Nephron (organoid): Measurements from ENCODE around the gene FGF1.

Experiments
- H3K27ac Mint-ChIP-seq, 3 experiments: 2 replicates each; pipeline ENCODE4 v1.8.0; 2020; ENCODE audit warnings: mixed read lengths in 3 of 3, mild to moderate bottlenecking in 2 of 3, moderate library complexity in 1 of 3
- H3K27me3 Mint-ChIP-seq: 2 replicates; pipeline ENCODE4 v1.8.0; 2021; ENCODE audit warnings: low read depth, mild to moderate bottlenecking, moderate library complexity, mixed read lengths
- H3K36me3 Mint-ChIP-seq: 2 replicates; pipeline ENCODE4 v1.8.0; 2020; ENCODE audit warnings: low read depth, mixed read lengths
- H3K4me1 Mint-ChIP-seq: 2 replicates; pipeline ENCODE4 v1.8.0; 2020; ENCODE audit warnings: mixed read lengths
- H3K4me3 Mint-ChIP-seq, 3 experiments: 2 replicates each; pipeline ENCODE4 v1.8.0; 2020; ENCODE audit warnings: mild to moderate bottlenecking in 3 of 3, mixed read lengths in 3 of 3, moderate library complexity in 2 of 3
- H3K9me3 Mint-ChIP-seq: 2 replicates; pipeline ENCODE4 v1.8.0; 2020; ENCODE audit warnings: mixed read lengths
- CTCF ChIP-seq, 3 experiments: fragments of 200-600 bp; sonication (generic); IDR thresholded peaks; one replicate each; pipeline ENCODE4 v1.5.0; 2021; ENCODE audit warnings: antibody characterized with exemption in 3 of 3; ENCODE audit not compliant: unreplicated experiment in 3 of 3

The FGF1 gene

GRCh38 chr5:142640316-142641005 lies 45.4 kb downstream of the FGF1 start:
- TF ChIP-seq CTCF (IDR thresholded peaks at IDR 0.05; ENCODE audit: unreplicated experiment in 3 of 3) = no peak
- Mint-ChIP-seq H3K27ac (no peak overlapping the region), H3K36me3 (no peaks in the 10 kb centered on the region), H3K4me3 (no peak overlapping the region), H3K9me3 (no peaks in the 10 kb centered on the region), H3K4me1 (peaks cover 41% of the 10 kb centered on the region), H3K27me3 (no peaks in the 10 kb centered on the region)

- no peaks in the 10 kb centered on the region for H3K36me3 Mint-ChIP-seq
- H3K4me3 Mint-ChIP-seq = no peak overlapping the region
- H3K4me1 Mint-ChIP-seq = peaks cover 44% of the 10 kb centered on the region
- no peaks in the 10 kb centered on the region for H3K9me3 Mint-ChIP-seq
- no peak for TF ChIP-seq CTCF (IDR thresholded peaks at IDR 0.05; ENCODE audit: unreplicated experiment in 3 of 3)
- no peaks in the 10 kb centered on the region for H3K27me3 Mint-ChIP-seq
- H3K27ac Mint-ChIP-seq = no peak overlapping the region
These were observed 46.4 kb downstream of the FGF1 start for GRCh38 chr5:142639455-142639854.

GRCh38 chr5:142637871-142638270 lies 48.0 kb downstream of the FGF1 start:
- Mint-ChIP-seq H3K36me3 (no peaks in the 10 kb centered on the region), H3K4me3 (no peak overlapping the region), H3K9me3 (no peaks in the 10 kb centered on the region), H3K4me1 (peaks cover 39% of the 10 kb centered on the region), H3K27me3 (no peaks in the 10 kb centered on the region), H3K27ac (peak overlapping the region; percentile 22 to 78 (median 34))
- TF ChIP-seq CTCF (IDR thresholded peaks at IDR 0.05; ENCODE audit: unreplicated experiment in 3 of 3) = no peak

- Mint-ChIP-seq H3K36me3 (no peaks in the 10 kb centered on the region), H3K27me3 (no peaks in the 10 kb centered on the region), H3K9me3 (no peaks in the 10 kb centered on the region), H3K4me1 (peaks cover 37% of the 10 kb centered on the region), H3K4me3 (no peak overlapping the region), H3K27ac (peak overlapping the region; percentile 87 to 97 (median 92))
- TF ChIP-seq CTCF (IDR thresholded peaks at IDR 0.05; ENCODE audit: unreplicated experiment in 3 of 3) = no peak
These were observed 49.1 kb downstream of the FGF1 start for GRCh38 chr5:142636698-142637324.

- Mint-ChIP-seq H3K4me3 (peak overlapping the region in 1 of 3 experiments; percentile 18), H3K9me3 (no peaks in the 10 kb centered on the region), H3K36me3 (no peaks in the 10 kb centered on the region), H3K27ac (peak overlapping the region; percentile 87 to 97 (median 92)), H3K4me1 (peaks cover 34% of the 10 kb centered on the region), H3K27me3 (no peaks in the 10 kb centered on the region)
- no peak for TF ChIP-seq CTCF (IDR thresholded peaks at IDR 0.05; ENCODE audit: unreplicated experiment in 3 of 3)
These were observed 49.8 kb downstream of the FGF1 start for GRCh38 chr5:142636093-142636492.
